H1 (cell line): ENCODE results near the gene SLC19A1. TPM values are rescaled to one million over a fixed set of nuclear protein-coding genes. Genes with fewer than 3 reads are reported as not detected.

Experiments
- CTCF ChIA-PET: fragments of 300-600 bp; sonication (Branson Sonifier 250); formaldehyde crosslinking; loops from one replicate; lab custom pipeline; 2021; ENCODE audit not compliant: partially characterized antibody; lab: Charles Lee
- POLR2A ChIA-PET: fragments of 300-600 bp; sonication (Branson Sonifier 250); formaldehyde crosslinking; loops from one replicate; lab custom pipeline; 2021; ENCODE audit warnings: inconsistent platforms; ENCODE audit not compliant: partially characterized antibody; lab: Charles Lee
- DNase-seq, 2 experiments: peaks; one replicate each; pipeline versions ENCODE4 v3.0.0 to v3.0.0-alpha.2; 2010 to 2022; ENCODE audit warnings: low spot score in 2 of 2, low read depth in 1 of 2, mixed read lengths in 1 of 2
- FAIRE-seq: peaks from 2 replicates; lab custom pipeline; 2011; peaks lifted over from hg19 to GRCh38; lab: Jason Lieb, UNC
- H2AFZ ChIP-seq: 2 replicates; pipeline ENCODE4 v1.8.1; 2012; ENCODE audit warnings: low read length, inconsistent platforms
- H2AK5ac ChIP-seq: 2 replicates; pipeline ENCODE4 v1.6.1; 2013; ENCODE audit warnings: low read depth, low read length
- H2BK120ac ChIP-seq: replicated peaks from 2 replicates; pipeline ENCODE3; 2013; ENCODE audit warnings: low read depth, low read length, inconsistent platforms
- H2BK12ac ChIP-seq: 2 replicates; pipeline ENCODE4 v1.6.1; 2013; ENCODE audit warnings: low read depth, low read length
- H2BK15ac ChIP-seq: 2 replicates; pipeline ENCODE4 v1.6.1; 2013; ENCODE audit warnings: low read length
- H2BK20ac ChIP-seq: 2 replicates; pipeline ENCODE4 v1.6.1; 2013; ENCODE audit warnings: low read length
- H2BK5ac ChIP-seq: 2 replicates; pipeline ENCODE4 v1.6.1; 2013; ENCODE audit warnings: low read depth, low read length
- H3K14ac ChIP-seq: 2 replicates; pipeline ENCODE4 v1.6.1; 2013; ENCODE audit warnings: inconsistent platforms; ENCODE audit not compliant: insufficient read length
- H3K18ac ChIP-seq: 2 replicates; pipeline ENCODE4 v1.6.1; 2013; ENCODE audit warnings: low read length; ENCODE audit errors: extremely low read depth
- H3K23ac ChIP-seq: 2 replicates; pipeline ENCODE4 v1.6.1; 2013; ENCODE audit warnings: inconsistent platforms; ENCODE audit not compliant: insufficient read length
- H3K23me2 ChIP-seq: 2 replicates; pipeline ENCODE4 v1.6.1; 2013; ENCODE audit warnings: low read depth, low read length
- H3K27ac ChIP-seq: 2 replicates; pipeline ENCODE4 v1.6.1; 2011; ENCODE audit warnings: low read depth, low read length, inconsistent platforms
- H3K27me3 ChIP-seq, 4 experiments: replicated peaks in 1 of 4; 1 replicate in 1 of 4; 2 replicates in 3 of 4; pipeline versions ENCODE4 v1.6.1 to v1.8.1; 2011 to 2013; ENCODE audit warnings: low read length in 3 of 4, mild to moderate bottlenecking in 3 of 4, inconsistent platforms in 2 of 4, mixed read lengths in 2 of 4, moderate library complexity in 1 of 4; ENCODE audit not compliant: control insufficient read depth in 3 of 4, insufficient read depth in 3 of 4; ENCODE audit errors: extremely low read depth in 1 of 4
- H3K36me3 ChIP-seq, 4 experiments: 2 replicates each; pipeline versions ENCODE4 v1.6.1 to v1.8.1; 2011 to 2013; ENCODE audit warnings: mild to moderate bottlenecking in 4 of 4, low read length in 3 of 4, moderate library complexity in 2 of 4, control low read depth in 1 of 4, inconsistent platforms in 1 of 4; ENCODE audit not compliant: insufficient read depth in 4 of 4, control insufficient read depth in 2 of 4
- H3K4ac ChIP-seq: replicated peaks from 2 replicates; pipeline ENCODE3; 2013; ENCODE audit warnings: low read length, low read depth, mixed read lengths, inconsistent platforms; ENCODE audit not compliant: insufficient read length
- H3K4me1 ChIP-seq, 4 experiments: replicated peaks in 1 of 4; 1 replicate in 1 of 4; 2 replicates in 3 of 4; pipeline versions ENCODE4 v1.6.1 to v1.8.1; 2011 to 2013; ENCODE audit warnings: low read length in 3 of 4, inconsistent platforms in 2 of 4, mixed read lengths in 1 of 4; ENCODE audit not compliant: insufficient read depth in 4 of 4, control insufficient read depth in 3 of 4
- H3K4me2 ChIP-seq, 2 experiments: 2 replicates each; pipeline versions ENCODE4 v1.6.1 to v1.8.1; 2011 to 2013; ENCODE audit warnings: low read depth in 2 of 2, low read length in 2 of 2, control low read depth in 1 of 2, inconsistent platforms in 1 of 2, mild to moderate bottlenecking in 1 of 2; ENCODE audit not compliant: insufficient read depth in 1 of 2
- H3K4me3 ChIP-seq, 4 experiments: fragments of 200-600, 300-600 bp in 1 of 4; sonication (generic), shearing (Covaris generic), sonication (Bioruptor Twin) in 1 of 4; 2 replicates each; pipeline versions ENCODE4 v1.5.1 to v1.8.1; 2011 to 2016; ENCODE audit warnings: low read length in 4 of 4, low read depth in 3 of 4, control low read depth in 2 of 4, inconsistent platforms in 2 of 4, mild to moderate bottlenecking in 2 of 4, mixed read lengths in 1 of 4, moderate library complexity in 1 of 4; ENCODE audit not compliant: insufficient read depth in 2 of 4; ENCODE audit errors: extremely low read depth in 1 of 4
- H3K56ac ChIP-seq: replicated peaks from 2 replicates; pipeline ENCODE3; 2013; ENCODE audit warnings: low read depth, mild to moderate bottlenecking, mixed read lengths, low read length, inconsistent platforms; ENCODE audit not compliant: insufficient read length
- H3K79me1 ChIP-seq: 2 replicates; pipeline ENCODE4 v1.6.1; 2013; ENCODE audit warnings: low read depth, low read length, control low read depth
- H3K79me2 ChIP-seq, 2 experiments: 2 replicates each; pipeline versions ENCODE4 v1.6.1 to v1.8.1; 2012 to 2013; ENCODE audit warnings: low read length in 2 of 2, mild to moderate bottlenecking in 2 of 2, inconsistent platforms in 1 of 2; ENCODE audit not compliant: insufficient read depth in 2 of 2, control insufficient read depth in 1 of 2
- H3K9ac ChIP-seq, 4 experiments: replicated peaks in 1 of 4; 1 replicate in 1 of 4; 2 replicates in 3 of 4; pipeline versions ENCODE4 v1.6.1 to v1.8.1; 2011 to 2013; ENCODE audit warnings: low read depth in 3 of 4, low read length in 3 of 4, control low read depth in 2 of 4, mild to moderate bottlenecking in 2 of 4, moderate library complexity in 2 of 4, inconsistent platforms in 1 of 4; ENCODE audit errors: extremely low read depth in 1 of 4
- H3K9me3 ChIP-seq, 2 experiments: 2 replicates each; pipeline versions ENCODE4 v1.6.1 to v1.8.1; 2012 to 2013; ENCODE audit warnings: mild to moderate bottlenecking in 2 of 2, moderate library complexity in 2 of 2, control low read depth in 1 of 2, inconsistent platforms in 1 of 2, low read depth in 1 of 2, low read length in 1 of 2, mixed read lengths in 1 of 2; ENCODE audit not compliant: insufficient read depth in 2 of 2
- H4K20me1 ChIP-seq, 2 experiments: replicated peaks in 1 of 2; 2 replicates each; pipeline versions ENCODE3 to v1.8.1; 2011 to 2013; ENCODE audit warnings: inconsistent platforms in 2 of 2, low read length in 2 of 2, mild to moderate bottlenecking in 1 of 2; ENCODE audit not compliant: insufficient read depth in 2 of 2, control insufficient read depth in 1 of 2
- H4K5ac ChIP-seq: 2 replicates; pipeline ENCODE4 v1.6.1; 2013; ENCODE audit warnings: low read length, low read depth, mixed read lengths, inconsistent platforms; ENCODE audit not compliant: insufficient read length
- H4K8ac ChIP-seq: 2 replicates; pipeline ENCODE4 v1.8.0; 2013; ENCODE audit warnings: mild to moderate bottlenecking, moderate library complexity, low read length, inconsistent platforms; ENCODE audit not compliant: insufficient read depth; ENCODE audit errors: extremely low read depth
- H4K91ac ChIP-seq: replicated peaks from 2 replicates; pipeline ENCODE3; 2013; ENCODE audit warnings: low read length, mixed read lengths, inconsistent platforms; ENCODE audit not compliant: insufficient read length
- ASH2L ChIP-seq: fragments of 200-600, 300-600 bp; sonication (generic); IDR thresholded peaks from one replicate; pipeline ENCODE4 v1.7.1; 2017; ENCODE audit warnings: low read length
- ATF3 ChIP-seq: IDR thresholded peaks from 2 replicates; pipeline ENCODE4 v1.6.1; 2011; ENCODE audit warnings: low read depth, mild to moderate bottlenecking, low read length; ENCODE audit not compliant: insufficient read depth
- BCL11A ChIP-seq, 2 experiments: IDR thresholded peaks; one replicate each; pipeline ENCODE4 v1.6.1; 2011; ENCODE audit warnings: low read depth in 2 of 2, low read length in 2 of 2, mild to moderate bottlenecking in 2 of 2
- CTBP2 ChIP-seq: IDR thresholded peaks from 2 replicates; pipeline ENCODE4 v1.7.0; 2011; ENCODE audit warnings: borderline replicate concordance, mild to moderate bottlenecking, moderate library complexity, mixed read lengths, low read length; ENCODE audit not compliant: insufficient read depth, insufficient read length
- MAFK ChIP-seq: IDR thresholded peaks from 2 replicates; pipeline ENCODE4 v1.6.1; 2012; ENCODE audit warnings: low read depth, mild to moderate bottlenecking, improper control_type of control experiment, low read length
- RBBP5 ChIP-seq: IDR thresholded peaks from 2 replicates; pipeline ENCODE4 v1.7.1; 2012; ENCODE audit warnings: low read depth, mild to moderate bottlenecking, inconsistent platforms, low read length, moderate library complexity, borderline replicate concordance
- TAF1 ChIP-seq: IDR thresholded peaks from 2 replicates; pipeline ENCODE4 v1.6.1; 2011; ENCODE audit warnings: mild to moderate bottlenecking, low read depth, low read length
- TCF12 ChIP-seq: IDR thresholded peaks from 2 replicates; pipeline ENCODE4 v1.6.1; 2011; ENCODE audit warnings: low read depth, mild to moderate bottlenecking, low read length
- WGBS, 2 experiments: shearing (Covaris generic) in 1 of 2; methylation state at CpG; one replicate each; pipeline versions ENCODE4 v1.1.6 to v1.1.7; 2013 to 2015; ENCODE audit warnings: low lambda C conversion rate in 2 of 2, mixed read lengths in 2 of 2, inconsistent platforms in 1 of 2, low coverage in 1 of 2, missing lambda C conversion rate in 1 of 2; ENCODE audit not compliant: insufficient replicate concordance in 2 of 2, insufficient coverage in 1 of 2, insufficient read length in 1 of 2; ENCODE audit errors: extremely low coverage in 1 of 2, missing lambda C conversion rate in 1 of 2; 5-methylcytosine and 5-hydroxymethylcytosine counted together
- polyA plus RNA-seq, 7 experiments: library from polyadenylated mRNA; depleted of rRNA in 3 of 7; stranded (reverse) in 5 of 7; unstranded in 2 of 7; fragments of >200 nt in 5 of 7; fragments of 200-250 nt in 2 of 7; gene quantifications; 1 replicate in 5 of 7; 2 replicates in 1 of 7; 4 replicates in 1 of 7; pipeline versions ENCODE4 v1.2.1 to v1.2.3, GENCODE V29; 2011 to 2013; ENCODE audit warnings: missing spikeins in 2 of 7, mixed read lengths in 2 of 7
- total RNA-seq: library from RNA; stranded (reverse); fragmentation: NEBNext Ultra II Directional; extraction: Animal tissue kit (Norgen Biotek cat#: 25700); gene quantifications from 2 replicates; pipeline ENCODE4 v1.2.1, GENCODE V29; 2021

The SLC19A1 gene
- total and polyA plus RNA-seq, 2 of the 8 experiments (the other 6 are each of a cell fraction or from before 2014, with no cell fraction given), result 31.6 to 43.8 TPM

GRCh38 chr21:45506836-45507522 lies 35.3 kb downstream of the SLC19A1 start:
- H4K20me1 ChIP-seq, result peaks cover 2 to 15% of the 10 kb centered on the region in 2 experiments
- no peaks in the 10 kb centered on the region; a peak in 1 of 7 replicates for H3K4me1 ChIP-seq
- H4K5ac ChIP-seq, result no peak overlapping the region
- TF ChIP-seq ATF3 (no peak), ASH2L (no peak), TCF12 (no peak), TAF1 (no peak), MAFK (no peak), RBBP5 (no peak), CTBP2 (no peak), BCL11A (IDR thresholded peaks at IDR 0.05; ENCODE audit: low read depth in 2 of 2, low read length in 2 of 2) (no peak)
- H3K79me2 ChIP-seq, result no peaks in the 10 kb centered on the region
- WGBS, 2 experiments, result 86% methylated on average over 5 of the region's 13 CpGs; no CpG with 5 or more reads in 1 of the 2 experiments
- no peak overlapping the region for H3K18ac ChIP-seq
- H2AFZ ChIP-seq, result no peak overlapping the region
- no peak overlapping the region for H3K4ac ChIP-seq
- H3K14ac ChIP-seq, result no peak overlapping the region
- no peak overlapping the region for H2BK120ac ChIP-seq
- no peak overlapping the region for H4K91ac ChIP-seq
- no peak overlapping the region for H3K56ac ChIP-seq
- CTCF ChIA-PET, result interaction anchor here (1.0 to 1.3 kb wide), 2 partner anchors 12 to 24 kb away, joined by 3 read pairs; no protein-coding TSS in a partner anchor
- H3K27me3 ChIP-seq, result no peaks in the 10 kb centered on the region
- H2BK5ac ChIP-seq, result no peak overlapping the region
- H3K4me3 ChIP-seq, result no peak overlapping the region
- H2BK15ac ChIP-seq, result no peak overlapping the region
- FAIRE-seq (no peak), DNase-seq (no peak)
- no peaks in the 10 kb centered on the region for H3K9me3 ChIP-seq
- peaks cover 0 to 41% (median 4%) of the 10 kb centered on the region in 4 experiments; a peak in 5 of 8 replicates for H3K36me3 ChIP-seq
- POLR2A ChIA-PET, result interaction anchor here (0.9 to 1.5 kb wide), 3 partner anchors 12 to 48 kb away, joined by 3 to 6 read pairs (median 4); no protein-coding TSS in a partner anchor
- no peak overlapping the region for H3K23ac ChIP-seq
- H2BK12ac ChIP-seq, result no peak overlapping the region
- H3K79me1 ChIP-seq, result no peaks in the 10 kb centered on the region
- no peak overlapping the region for H2AK5ac ChIP-seq
- H2BK20ac ChIP-seq, result no peak overlapping the region
- no peak overlapping the region for H3K27ac ChIP-seq
- H3K9ac ChIP-seq, result no peak overlapping the region
- no peak overlapping the region for H3K4me2 ChIP-seq
- no peak overlapping the region; the same call in 1 of the 2 replicates for H4K8ac ChIP-seq
- peaks cover 6% of the 10 kb centered on the region; the same call in 1 of the 2 replicates for H3K23me2 ChIP-seq
